Measurements from ENCODE around the gene OR4D1.

The OR4D1 gene

DNA sequence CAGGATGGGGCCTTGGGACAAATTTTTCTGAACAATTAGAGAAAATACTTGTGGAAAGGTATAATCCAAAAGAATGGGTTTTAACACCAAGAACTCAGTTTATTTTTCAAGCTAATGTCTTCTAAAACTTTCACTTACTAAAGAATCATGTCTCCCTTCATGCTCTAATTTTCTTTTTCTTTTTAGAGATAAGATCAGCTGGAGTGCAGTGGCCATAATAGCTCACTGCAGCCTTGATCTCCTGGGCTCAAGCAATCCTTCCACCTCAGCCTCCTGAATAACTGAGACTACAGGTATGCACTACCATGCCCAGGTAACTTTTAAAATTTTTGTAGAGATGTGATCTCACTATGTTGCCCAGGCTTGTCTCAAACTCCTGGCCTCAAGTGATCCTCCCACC is 5.5 kb downstream of the OR4D1 start:
- DNase-seq (ENCODE audit: low read depth): no peak

DNA sequence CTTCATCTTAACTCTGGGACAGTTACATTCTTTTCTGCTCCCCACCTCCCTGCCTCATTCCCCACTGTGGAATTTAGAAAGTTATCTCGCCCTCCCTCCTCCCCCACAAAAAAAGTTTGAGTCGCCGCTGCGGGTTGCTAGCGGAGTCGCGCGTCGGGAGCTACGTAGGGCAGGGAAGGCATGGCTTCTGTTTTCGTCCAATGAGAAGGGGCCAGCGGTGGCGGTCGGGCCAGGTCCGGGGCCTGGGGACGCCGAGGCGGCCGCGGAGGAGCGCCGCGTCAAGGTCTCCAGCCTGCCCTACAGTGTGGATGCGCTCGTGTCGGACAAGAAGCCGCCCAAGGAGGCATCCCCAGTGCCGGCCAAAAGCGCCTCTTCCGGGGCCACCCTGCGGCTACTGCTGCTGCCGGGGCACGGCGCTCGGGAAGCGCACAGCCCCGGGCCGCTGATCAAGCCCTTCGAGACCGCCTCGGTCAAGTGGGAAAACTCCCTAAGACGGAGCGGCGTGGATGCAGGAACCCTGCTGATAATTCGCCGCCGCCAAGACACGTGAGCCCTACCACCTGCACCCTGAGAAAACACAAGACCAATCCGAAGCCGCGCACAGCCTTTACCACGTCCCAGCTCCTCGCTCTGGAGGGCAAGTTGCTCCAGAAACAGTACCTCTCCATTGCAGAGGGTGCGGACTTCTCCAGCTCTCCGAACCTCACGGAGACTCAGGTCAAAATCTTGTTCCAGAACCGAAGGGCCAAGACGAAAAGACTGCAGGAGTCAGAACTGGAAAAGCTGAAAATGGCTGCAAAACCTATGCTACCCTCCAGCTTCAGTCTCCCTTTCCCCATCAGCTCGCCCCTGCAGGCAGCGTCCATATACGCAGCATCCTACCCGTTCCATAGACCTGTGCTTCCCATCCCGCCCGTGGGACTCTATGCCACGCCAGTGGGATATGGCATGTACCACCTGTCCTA is 8.9 kb downstream of the OR4D1 start:
- DNase-seq (ENCODE audit: low read depth): peak; percentile 31

DNA sequence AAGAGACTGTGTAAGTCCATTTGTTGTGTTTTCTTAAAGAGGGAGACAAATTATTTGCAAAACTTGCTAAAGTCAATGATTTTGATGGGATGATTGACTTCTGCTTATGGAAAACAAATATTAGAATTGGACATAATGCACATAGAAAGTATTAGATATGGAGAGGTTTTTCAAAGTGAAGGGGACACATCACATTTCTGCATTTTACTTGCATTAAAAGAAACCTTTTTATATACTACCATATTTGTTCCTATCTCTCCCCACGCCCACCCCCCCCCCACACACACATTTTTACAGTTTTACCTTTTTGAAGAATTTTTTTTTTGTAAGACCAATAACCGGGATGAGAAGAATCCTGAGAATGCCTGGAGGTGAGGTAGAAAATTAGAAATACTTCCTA is 10.0 kb downstream of the OR4D1 start:
- DNase-seq (ENCODE audit: low read depth): no peak

GRCh38 chr17:58161566-58161965 is 13.4 kb downstream of the OR4D1 start:
- no peak for DNase-seq (ENCODE audit: low read depth)

GRCh38 chr17:58165981-58166380 is 17.8 kb downstream of the OR4D1 start:
- DNase-seq (ENCODE audit: low read depth): no peak

GRCh38 chr17:58166682-58167081 is 18.5 kb downstream of the OR4D1 start, which contains the start of gene OR4D2:
Gene OR4D2, plus strand, starts transcription at chr17:58166982. Its CDS starts 2,674 bp downstream, at chr17:58169656.
- no peak for DNase-seq (ENCODE audit: low read depth)

DNA sequence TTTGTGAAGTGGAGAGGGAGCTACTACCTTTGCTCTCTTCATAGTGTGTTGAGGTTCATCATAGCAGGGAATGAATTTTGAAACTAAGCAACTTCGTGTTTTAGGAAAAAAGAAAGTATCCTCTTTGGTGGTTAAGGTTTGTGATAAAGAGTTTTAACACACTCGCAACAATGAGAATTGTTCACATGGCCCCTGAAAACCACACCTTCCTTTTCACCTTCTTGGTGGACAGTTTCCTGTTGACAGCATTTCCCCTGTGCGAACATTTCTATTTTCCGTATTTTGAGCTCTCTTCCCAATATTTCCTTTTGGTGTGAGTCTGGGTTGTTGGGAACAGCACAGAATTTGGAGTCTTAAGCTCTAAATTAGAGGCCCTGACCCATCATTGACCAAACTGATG is 22.4 kb downstream of the OR4D1 start:
- no peak for DNase-seq (ENCODE audit: low read depth)

DNA sequence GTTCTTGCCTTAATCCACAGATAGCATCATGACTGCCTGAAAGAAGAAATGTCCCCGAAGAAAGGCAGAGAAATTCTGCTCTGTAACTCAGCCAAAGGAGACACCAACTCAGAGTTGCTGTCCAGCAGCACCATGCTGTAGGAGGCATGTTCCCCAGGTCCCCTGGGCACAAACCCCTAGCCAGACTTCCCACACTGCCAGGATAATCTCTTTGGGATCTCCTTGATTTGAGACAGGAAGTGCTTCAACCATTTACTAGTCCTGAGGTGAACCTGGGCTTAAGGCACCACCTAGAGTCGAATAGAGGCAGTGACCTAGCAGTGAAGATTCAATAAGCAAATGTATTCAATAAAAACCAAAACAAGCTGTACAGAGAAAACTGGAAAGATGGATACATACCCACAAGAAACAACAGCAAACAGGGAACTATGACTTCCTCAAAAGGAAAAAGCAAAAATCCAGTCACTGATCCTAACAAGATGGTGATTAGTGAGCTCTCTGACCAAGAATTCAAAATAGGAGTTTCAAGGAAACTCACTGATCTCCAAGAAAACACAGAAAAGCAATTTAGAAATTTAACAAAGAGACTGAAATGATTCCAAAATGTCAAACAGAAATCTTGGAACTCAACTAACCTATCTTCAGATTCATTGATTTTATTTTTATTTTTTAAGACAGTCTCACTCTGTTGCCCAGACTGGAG is 24.3 kb downstream of the OR4D1 start:
- DNase-seq (ENCODE audit: low read depth): peak; percentile 14

GRCh38 chr17:58174871-58175270 is 26.7 kb downstream of the OR4D1 start:
- no peak for DNase-seq (ENCODE audit: low read depth)

GRCh38 chr17:58176200-58176599 is 28.0 kb downstream of the OR4D1 start:
- no peak for DNase-seq (ENCODE audit: low read depth)

- DNase-seq (ENCODE audit: low read depth): no peak
Observed at GRCh38 chr17:58181796-58182195, 33.6 kb downstream of the OR4D1 start.

GRCh38 chr17:58183514-58183913 is 35.3 kb downstream of the OR4D1 start:
- no peak for DNase-seq (ENCODE audit: low read depth)

GRCh38 chr17:58184308-58184985 is 36.3 kb downstream of the OR4D1 start:
- DNase-seq (ENCODE audit: low read depth): no peak

- DNase-seq (ENCODE audit: low read depth): no peak
Observed at GRCh38 chr17:58184986-58185761, 37.0 kb downstream of the OR4D1 start.

DNA sequence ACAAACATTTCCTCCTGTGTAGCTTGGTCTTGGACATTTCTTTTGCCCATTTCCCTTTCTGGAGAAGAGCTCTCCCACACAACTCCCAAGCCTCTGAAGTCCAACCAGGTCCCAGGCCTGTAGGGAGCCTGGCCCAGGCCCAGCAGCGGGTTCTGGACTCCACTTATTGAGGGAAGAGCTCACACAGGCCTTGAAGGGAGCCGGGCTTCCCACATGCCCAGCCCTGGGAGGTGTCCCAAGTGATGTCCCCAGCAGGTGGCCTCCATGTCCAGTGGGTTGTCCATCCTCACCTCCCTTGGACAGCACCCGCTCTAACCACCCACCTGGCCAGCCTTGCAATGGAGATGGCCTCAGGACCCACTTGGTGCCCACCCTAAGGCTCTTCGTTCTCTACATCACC is 38.4 kb downstream of the OR4D1 start:
- DNase-seq (ENCODE audit: low read depth): no peak

DNA sequence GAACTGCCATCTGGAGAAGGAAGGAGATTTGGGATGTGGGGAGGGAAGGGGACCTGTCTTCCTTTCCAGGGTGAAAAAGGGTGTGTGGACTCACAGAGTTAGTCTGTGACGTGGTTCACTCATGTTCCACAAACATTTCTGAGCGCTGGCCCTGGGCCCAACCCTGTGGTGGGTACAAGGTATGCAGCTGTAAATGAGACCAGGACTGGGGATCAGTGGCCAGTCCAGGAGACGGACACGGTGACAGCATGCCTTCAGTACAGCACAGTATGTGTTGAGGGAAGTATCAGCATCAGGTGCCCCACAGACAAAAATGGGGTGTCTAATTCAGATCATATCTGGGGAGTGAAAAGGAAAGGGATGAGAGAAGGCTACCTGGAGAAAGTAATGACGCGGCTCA is 38.9 kb downstream of the OR4D1 start:
- no peak for DNase-seq (ENCODE audit: low read depth)

DNA sequence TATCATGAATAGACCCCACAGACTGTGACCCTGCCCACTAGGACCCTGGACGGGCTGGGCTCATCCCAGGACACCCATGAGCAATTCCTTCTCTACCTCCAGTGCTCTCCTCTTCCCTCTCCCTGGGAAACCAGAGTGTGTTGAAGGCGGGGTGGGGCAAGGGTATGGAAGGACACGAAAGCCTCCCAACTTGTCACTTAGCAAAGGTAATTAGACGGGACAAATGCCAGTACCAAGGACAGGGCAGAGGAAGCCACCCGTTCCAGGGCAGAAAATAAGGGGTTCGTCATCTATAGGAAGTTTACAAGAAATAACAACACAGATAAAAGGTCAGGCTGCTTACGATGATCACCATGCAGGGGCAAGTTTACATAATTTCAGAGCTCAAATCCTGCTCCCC is 39.5 kb downstream of the OR4D1 start:
- DNase-seq (ENCODE audit: low read depth): no peak

DNA sequence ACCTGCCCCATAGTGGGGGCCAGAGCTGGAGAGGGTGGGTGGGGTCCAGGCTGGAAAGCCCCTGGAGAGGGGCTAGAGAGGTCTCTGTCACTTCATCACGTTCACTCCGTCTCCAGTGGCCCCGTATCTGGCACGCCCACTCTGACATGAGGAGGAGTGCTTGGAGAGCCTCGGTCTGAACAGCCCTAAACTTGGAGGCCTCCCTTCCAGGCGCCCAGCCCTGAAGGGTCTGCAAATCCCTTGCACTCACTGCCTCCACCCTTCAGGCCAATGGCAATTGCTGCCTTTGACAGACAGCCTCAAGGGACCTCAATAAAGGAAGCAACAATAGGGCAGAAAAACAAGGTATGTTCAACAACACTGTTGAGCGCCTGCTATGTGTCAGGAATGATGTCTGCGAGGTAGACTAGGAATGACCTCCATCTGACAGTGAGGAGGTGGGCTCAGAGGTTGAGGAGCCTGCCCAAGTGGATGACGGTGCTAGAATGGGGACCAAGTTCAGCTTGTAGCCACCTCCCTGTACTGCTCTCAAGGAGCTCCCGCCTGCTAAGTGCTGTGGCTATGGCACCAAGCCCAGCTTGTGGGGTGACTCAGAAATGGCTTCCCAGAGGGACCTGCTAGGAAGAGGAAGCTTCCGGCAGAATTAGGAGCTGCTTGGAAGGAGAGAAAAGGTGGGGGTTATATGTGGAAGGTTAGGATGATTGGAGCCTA is 41.4 kb downstream of the OR4D1 start:
- no peak for DNase-seq (ENCODE audit: low read depth)

- DNase-seq (ENCODE audit: low read depth): no peak
Observed at GRCh38 chr17:58191241-58191896, 43.2 kb downstream of the OR4D1 start.

DNA sequence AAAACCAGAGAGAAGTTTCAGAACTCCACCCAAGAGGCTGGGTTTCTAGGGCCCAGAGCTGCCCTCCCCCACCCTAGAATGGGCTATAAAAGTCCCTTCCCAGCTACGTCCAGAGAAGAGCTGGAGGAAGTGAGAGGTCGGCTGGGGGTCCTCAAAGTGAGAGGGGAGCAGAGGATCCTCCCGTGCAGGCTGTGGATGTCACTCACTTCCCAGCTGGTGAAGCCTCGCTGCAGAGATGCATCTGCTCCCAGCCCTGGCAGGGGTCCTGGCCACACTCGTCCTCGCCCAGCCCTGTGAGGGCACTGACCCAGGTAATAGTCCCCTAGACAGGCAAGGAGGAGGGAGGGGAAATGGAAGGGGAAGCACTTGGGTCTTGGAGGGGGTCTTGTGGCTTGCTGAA is 44.4 kb downstream of the OR4D1 start, which contains the start of gene EPX:
Gene EPX, plus strand, starts transcription at position 115 of the 400 bp plus-strand sequence. Its CDS starts 121 bp downstream, at position 236.
- DNase-seq (ENCODE audit: low read depth): no peak
